Measurements from ENCODE around the gene THBD.

- TF ChIP-seq POLR2AphosphoS5 (IDR thresholded peaks at IDR 0.05) (no peak), CTCF (IDR thresholded peaks at IDR 0.05) (no peak), POLR2A (IDR thresholded peaks at IDR 0.05) (no peak)
These were observed 18.1 kb downstream of the THBD start for GRCh38 chr20:23031346-23031745.

Data from prostate gland (tissue), 2 donors.